H1 (cell line): ENCODE measurements around the gene MEF2D. TPM values are rescaled to one million over a fixed set of nuclear protein-coding genes. Genes with fewer than 3 reads are reported as not detected.

Experiments
- CHD2 ChIP-seq: IDR thresholded peaks from 2 replicates; pipeline ENCODE4 v1.6.1; 2012; ENCODE audit warnings: low read length, improper control_type of control experiment
- NRF1 ChIP-seq: IDR thresholded peaks from 2 replicates; pipeline ENCODE4 v1.6.1; 2011; ENCODE audit warnings: mild to moderate bottlenecking, low read depth, low read length, improper control_type of control experiment
- PHF8 ChIP-seq: fragments of 200-600 bp; sonication (generic); conservative IDR thresholded peaks from 2 replicates; pipeline ENCODE4 v1.7.1; 2012; ENCODE audit warnings: low read depth, mild to moderate bottlenecking, inconsistent platforms, low read length, moderate library complexity
- POLR2AphosphoS5 ChIP-seq: IDR thresholded peaks from 2 replicates; pipeline ENCODE4 v1.6.1; 2011; ENCODE audit warnings: low read depth, low read length
- SIN3A ChIP-seq, 2 experiments: IDR thresholded peaks in 1 of 2; conservative IDR thresholded peaks in 1 of 2; 2 replicates each; pipeline ENCODE4 v1.6.1; 2011 to 2012; ENCODE audit warnings: low read length in 2 of 2, improper control_type of control experiment in 1 of 2, low read depth in 1 of 2, mild to moderate bottlenecking in 1 of 2
- TAF7 ChIP-seq: optimal IDR thresholded peaks from 2 replicates; pipeline ENCODE3; 2011; ENCODE audit warnings: low read depth, mild to moderate bottlenecking, inconsistent platforms, low read length, moderate library complexity, borderline replicate concordance
- polyA plus RNA-seq, 7 experiments: library from polyadenylated mRNA; depleted of rRNA in 3 of 7; stranded (reverse) in 5 of 7; unstranded in 2 of 7; fragments of >200 nt in 5 of 7; fragments of 200-250 nt in 2 of 7; gene quantifications; 1 replicate in 5 of 7; 2 replicates in 1 of 7; 4 replicates in 1 of 7; pipeline versions ENCODE4 v1.2.1 to v1.2.3, GENCODE V29; 2011 to 2013; ENCODE audit warnings: missing spikeins in 2 of 7, mixed read lengths in 2 of 7
- total RNA-seq: library from RNA; stranded (reverse); fragmentation: NEBNext Ultra II Directional; extraction: Animal tissue kit (Norgen Biotek cat#: 25700); gene quantifications from 2 replicates; pipeline ENCODE4 v1.2.1, GENCODE V29; 2021

Gene MEF2D
- total and polyA plus RNA-seq, 2 of the 8 experiments (the other 6 are each of a cell fraction or from before 2014, with no cell fraction given) = 17.3 to 20.3 TPM

- no peak for TF ChIP-seq NRF1
- no peak for TF ChIP-seq TAF7
- no peak for TF ChIP-seq CHD2
- no peak for TF ChIP-seq SIN3A (conservative IDR thresholded peaks at IDR 0.05 in 1 of 2, IDR thresholded peaks at IDR 0.05 in 1 of 2; ENCODE audit: low read depth in 1 of 2, low read length in 2 of 2)
- TF ChIP-seq PHF8 = no peak
- no peak for TF ChIP-seq POLR2AphosphoS5
Observed at GRCh38 chr1:156517748-156518147, 17.2 kb upstream of the MEF2D start (continued).
